ENCODE measurements around the gene PRR29. TPM values are rescaled to one million over a fixed set of nuclear protein-coding genes. Genes with fewer than 3 reads are reported as not detected.
A peak's percentile ranks its signal among the peaks of the same experiment; 100 is the strongest.
"Not testable (repeated sequence)": the region's sequence is repeated elsewhere in the genome, so short reads cannot be mapped to it uniquely, and the experiment has no call there.

The PRR29 gene
- total RNA-seq, 1 donor: 1.6 TPM

DNA sequence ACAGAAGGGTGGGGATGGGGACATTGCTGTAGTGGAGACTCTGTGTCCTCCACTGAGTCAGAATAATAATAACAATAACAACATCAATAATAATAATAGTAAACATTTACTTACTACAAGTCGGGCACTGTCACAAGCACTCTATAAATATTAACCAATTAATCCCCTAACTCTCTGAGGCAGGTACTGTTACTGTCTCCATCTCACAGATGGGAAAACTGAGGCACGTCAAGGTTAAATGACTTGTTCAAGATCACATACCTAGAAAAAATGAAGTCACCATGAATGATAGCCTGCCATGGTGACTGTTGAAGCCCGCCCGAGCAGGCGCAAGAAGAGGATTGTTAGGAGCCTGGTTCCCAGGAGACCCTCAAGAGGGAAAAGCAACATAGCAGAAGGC lies 10.2 kb downstream of the PRR29 start:
- no peak for DNase-seq (ENCODE audit: low read depth in 2 of 3, low spot score in 2 of 3)

DNA sequence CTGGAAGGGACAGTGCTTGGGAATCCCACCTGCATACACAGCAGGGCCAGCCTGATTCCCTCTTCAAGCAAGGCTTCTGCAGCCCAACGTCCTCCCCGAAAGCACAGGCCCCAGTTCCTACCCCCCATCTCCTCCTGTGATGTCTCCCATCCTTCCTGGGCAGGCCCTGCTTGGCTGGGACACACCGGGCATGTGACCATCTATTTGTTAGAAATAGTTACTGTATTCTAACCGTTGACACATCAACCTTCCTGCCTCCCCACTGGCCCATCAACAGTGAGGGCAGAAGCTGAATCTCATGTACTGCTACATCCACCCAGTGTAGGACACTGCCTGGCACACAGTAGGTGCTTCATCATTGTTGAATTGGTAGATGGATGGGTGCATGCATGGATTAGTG lies 10.7 kb downstream of the PRR29 start:
- DNase-seq (ENCODE audit: low read depth in 2 of 3, low spot score in 2 of 3): no peak

DNA sequence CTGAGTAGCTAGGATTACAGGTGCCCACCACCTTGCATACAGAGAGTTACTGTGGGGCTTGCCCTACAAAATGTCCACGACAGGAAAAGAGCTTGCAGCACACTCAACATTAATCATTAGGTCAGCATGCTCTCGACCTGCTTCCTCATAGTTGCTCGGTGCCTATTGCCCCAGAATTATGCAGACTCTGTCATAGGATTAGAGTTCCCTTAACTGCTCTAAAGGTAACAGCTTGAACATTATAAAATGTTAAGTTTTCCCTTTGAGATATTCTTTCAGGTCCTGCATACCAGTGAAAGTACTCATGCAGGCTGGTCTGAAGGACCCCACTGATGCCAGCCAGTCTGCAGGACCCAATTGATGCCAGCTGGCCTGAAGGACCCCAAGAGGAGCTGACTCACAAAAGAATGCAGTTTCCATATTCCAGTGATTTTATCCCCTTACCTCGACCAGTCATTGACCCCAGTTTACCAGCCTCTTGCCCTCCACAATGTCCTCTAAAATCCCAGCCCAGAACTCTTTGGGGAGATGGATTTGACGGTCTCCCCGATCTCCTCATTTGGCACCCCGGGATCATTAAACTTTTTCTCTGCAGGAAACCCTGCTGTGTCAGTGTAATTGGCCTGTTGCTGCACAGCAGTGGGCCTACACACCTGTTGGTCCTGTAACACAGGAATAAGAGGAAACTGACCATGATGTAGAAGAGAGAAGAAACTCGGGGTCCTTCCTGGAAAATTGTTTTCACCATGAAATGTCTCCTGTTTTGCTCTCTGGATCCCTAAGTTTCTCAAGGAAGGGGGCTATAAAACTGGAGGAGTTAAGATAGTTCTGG lies 11.6 kb downstream of the PRR29 start:
- DNase-seq (ENCODE audit: low read depth in 2 of 3, low spot score in 2 of 3): no peak

DNA sequence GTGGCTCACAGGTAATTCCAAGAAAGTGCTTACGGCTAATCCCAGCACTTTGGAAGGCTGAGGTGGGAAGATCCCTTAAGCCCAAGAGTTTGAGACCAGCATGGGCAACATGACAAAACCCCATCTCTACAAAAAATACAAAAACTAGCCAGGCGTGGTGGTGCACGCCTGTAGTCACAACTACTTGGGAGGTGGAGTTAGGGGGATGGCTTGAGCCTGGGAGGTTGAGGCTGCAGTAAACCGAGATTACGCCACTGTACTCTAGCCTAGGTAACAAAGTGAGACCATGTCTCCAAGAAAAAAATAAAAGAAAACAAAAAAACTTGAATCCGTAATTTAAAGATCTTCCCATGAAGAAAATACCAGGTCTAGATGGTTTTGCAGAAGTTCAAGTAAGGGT lies 17.3 kb downstream of the PRR29 start:
- no peak for DNase-seq (ENCODE audit: low read depth in 2 of 3, low spot score in 2 of 3)

DNA sequence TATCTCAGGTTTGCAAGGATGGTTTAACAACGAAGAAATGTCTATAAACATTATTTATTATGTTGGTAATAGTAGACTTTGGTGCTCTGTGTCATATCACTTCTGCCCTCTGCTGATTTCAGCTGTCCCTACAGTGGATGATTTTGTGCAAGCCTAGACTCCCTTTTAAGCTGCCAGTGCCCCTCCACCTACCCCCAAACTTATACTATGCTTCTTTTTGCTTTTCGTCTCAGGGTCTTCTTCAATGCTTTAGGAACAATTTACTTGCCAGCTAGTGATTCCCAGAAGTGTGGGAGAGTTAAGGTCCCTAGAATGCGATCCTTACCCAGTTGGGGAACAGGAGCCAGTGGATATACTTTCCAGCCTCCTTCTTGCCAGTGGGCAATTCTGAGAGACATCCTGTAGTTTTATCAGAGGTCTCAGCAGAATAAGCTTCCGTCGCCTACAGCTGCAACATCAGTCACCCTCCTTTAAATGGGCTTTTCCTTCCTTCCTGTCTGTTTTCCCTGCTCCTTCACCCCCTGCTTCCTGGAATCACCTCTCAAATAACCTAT lies 18.2 kb downstream of the PRR29 start:
- no peak for DNase-seq (ENCODE audit: low read depth in 2 of 3, low spot score in 2 of 3)

DNA sequence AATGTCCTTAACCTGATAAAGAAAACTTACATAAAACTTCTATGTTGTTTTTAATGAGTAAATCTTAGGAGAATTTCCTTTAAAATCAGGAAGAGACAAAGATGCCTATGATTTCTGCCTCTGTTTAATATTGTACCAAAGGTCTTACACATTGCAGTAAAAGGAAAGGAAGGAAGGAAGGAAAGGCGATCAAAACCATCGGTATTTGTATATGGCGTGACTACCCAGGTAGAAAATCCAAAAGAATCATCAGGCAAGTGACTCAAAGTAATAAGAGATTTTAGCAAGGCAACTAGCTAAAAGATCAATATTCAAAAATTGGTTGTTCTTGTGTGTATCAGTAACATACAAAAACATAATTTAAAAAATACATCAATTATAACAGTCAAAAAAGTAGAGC lies 18.8 kb downstream of the PRR29 start:
- no peak for DNase-seq (ENCODE audit: low read depth in 2 of 3, low spot score in 2 of 3)

DNA sequence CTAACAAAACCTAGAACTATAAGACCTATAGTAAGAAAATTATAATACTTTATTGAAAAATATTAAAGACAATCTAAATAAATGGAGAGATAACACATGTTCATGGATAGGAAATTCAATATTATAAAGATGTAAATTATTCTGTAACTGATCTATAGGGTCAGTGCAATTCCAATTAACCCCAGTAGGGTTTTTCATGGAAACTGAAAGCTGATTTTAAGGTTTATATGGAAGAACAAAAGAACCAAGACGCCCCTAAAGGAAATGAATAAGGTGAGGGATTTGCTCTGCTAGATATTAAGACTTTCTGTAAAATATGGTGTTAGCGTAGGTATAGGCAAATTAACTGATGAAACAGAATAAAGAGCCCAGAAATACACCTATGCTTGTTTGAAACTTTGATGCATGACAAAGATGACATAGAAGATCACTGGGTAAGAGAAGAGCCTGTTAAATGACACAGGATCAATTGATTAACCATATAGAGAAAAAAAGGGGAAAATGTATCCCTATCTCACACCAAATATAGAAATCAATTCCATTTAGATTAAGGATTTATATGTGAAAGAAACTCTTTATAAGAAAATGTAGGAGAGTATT lies 19.3 kb downstream of the PRR29 start:
- DNase-seq (ENCODE audit: low read depth in 2 of 3, low spot score in 2 of 3): no peak

DNA sequence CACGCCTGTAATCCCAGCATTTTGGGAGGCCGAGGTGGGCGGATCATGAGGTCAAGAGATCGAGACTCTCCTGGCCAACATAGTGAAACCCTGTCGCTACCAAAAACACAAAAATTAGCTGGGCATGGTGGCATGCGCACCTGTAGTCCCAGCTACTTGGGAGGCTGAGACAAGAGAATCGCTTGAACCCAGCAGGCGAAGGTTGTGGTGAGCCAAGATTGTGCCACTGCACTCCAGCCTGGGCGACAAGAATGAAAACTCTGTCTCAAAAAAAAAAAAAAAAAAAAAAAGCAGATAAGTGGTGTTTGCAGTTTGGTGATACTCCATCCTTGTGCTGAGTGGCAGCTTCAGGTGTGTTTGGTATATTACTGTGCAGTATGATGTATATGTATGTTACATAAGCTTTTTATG lies 21.4 kb downstream of the PRR29 start:
- DNase-seq (ENCODE audit: low read depth in 2 of 3, low spot score in 2 of 3): not testable (repeated sequence)

DNA sequence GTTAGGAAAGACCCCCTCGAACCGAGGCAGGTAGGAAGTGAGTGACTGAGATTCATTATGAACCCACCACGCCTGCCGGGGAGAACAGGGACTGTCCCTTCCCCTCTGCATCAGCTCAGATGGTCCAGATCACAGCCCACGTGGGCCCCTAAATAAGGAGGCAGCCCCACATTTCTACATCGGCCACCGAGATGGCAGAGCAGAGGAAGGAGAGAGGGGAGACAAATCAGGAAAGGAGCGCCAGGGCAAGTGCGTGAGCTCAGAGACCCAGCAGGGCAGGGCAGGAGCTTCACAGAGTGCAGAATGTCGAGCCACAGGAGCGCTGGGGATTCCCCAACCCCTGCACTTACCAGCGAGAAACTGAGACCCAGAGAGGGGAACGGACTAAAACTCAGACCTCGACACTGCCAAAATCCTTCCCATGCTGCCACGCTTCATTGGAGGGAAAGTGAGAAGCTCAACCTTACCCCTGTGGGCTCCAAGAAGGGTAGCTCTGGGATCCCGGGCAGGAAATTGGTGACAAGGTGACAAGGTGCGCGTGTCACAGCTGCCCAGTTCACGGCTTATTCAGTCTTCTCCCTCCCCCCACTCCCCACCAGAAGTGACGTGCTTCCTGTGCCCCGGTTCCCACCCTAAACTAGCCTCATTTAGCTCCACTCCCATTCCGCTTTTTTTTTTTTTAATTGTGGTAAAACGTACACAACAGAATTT lies 22.1 kb downstream of the PRR29 start, which contains the start of gene ICAM2:
Gene ICAM2 (minus strand): TSS at position 578 of the 711 bp plus-strand sequence. CDS start 13,942 bp downstream, outside the sequence.
- peak; percentile 88 to 99 (median 97) for DNase-seq (ENCODE audit: low read depth in 2 of 3, low spot score in 2 of 3)

DNA sequence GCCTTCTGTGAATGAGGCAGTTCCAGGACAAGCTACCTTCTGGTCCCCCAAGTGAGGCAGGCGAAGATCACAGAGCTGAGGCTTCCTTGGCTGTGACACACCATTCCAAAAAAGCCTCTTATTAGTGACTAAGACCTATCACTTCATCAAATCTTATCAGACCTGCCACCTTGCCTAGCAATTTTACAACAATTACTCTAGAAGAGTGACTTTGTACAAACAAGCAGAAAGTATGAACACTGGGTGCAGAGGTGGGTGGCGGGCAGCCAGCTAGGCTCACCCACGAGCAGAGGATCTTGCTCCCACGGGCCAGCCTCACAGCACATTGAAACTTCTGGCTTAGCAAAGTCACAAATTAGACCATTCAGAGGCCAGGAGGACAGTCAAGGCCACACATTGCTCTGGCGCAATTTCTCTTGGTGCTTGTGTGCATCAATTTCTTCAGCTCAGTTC lies 24.5 kb downstream of the PRR29 start:
- DNase-seq (ENCODE audit: low read depth in 2 of 3, low spot score in 2 of 3): peak in 2 of 3 donors; percentile 67 to 83

DNA sequence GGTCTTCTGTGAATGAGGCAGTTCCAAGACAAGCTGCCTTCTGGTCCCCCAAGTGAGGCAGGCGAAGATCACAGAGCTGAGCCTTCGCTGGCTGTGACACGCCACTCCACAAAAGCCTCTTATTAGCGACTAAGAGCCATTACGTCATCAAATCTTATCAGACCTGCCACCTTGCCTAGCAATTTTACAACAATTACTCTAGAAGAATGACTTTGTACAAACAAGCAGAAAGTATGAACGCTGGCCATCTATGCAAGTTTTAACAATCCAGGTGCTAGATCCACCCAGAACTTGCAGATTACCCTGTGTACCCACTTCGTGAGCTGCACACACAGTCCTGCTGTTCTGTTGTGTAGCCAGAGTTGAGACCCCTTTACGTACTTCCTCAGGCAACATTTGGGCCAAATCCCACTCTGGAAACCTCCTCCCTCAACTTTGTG lies 26.1 kb downstream of the PRR29 start:
- peak in 2 of 3 donors; percentile 85 to 95 for DNase-seq (ENCODE audit: low read depth in 2 of 3, low spot score in 2 of 3)

DNA sequence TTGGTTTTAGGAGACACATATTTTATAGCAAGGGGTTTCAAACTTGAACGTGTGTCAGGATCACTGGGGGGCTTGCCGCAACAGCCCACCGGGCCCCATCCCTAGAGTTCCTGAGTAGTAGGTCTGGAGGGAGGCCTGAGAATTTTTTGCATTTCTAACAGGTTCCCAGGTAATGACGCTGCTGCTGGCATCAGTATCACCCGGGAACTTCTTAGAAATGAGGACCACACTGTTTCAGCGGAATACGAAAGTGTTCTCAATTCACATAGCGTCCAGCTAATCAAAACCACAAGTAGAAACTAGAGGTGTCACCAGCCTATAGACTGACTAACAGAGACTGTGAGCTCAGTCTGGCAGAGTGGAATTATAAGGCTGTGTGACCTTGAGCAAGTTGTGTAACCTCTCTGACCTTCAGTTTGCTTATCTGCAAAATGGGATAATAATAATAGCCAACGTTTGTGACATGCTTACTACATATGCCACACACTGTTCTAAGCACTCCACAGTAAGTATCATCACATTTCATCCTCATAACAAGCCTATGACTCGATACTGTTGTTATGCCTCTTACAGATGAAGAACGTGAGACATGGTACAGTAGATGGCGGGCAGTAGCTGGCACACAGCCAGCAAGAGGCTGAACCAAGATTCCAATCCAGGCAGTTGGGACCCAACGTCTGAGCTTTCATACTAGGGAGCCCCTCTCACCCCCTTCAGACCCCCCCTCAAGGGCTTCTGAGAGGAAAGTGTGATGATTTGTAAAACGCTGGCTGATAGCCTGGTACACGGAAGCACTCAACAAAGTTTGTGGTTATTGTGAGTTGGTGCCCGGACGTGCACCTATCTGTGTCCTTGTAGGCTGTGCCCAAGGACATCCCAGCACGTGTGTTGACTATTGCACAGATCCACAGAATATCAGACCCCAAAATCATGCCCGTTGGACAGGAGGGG lies 26.9 kb downstream of the PRR29 start:
- no peak for DNase-seq (ENCODE audit: low read depth in 2 of 3, low spot score in 2 of 3)

DNA sequence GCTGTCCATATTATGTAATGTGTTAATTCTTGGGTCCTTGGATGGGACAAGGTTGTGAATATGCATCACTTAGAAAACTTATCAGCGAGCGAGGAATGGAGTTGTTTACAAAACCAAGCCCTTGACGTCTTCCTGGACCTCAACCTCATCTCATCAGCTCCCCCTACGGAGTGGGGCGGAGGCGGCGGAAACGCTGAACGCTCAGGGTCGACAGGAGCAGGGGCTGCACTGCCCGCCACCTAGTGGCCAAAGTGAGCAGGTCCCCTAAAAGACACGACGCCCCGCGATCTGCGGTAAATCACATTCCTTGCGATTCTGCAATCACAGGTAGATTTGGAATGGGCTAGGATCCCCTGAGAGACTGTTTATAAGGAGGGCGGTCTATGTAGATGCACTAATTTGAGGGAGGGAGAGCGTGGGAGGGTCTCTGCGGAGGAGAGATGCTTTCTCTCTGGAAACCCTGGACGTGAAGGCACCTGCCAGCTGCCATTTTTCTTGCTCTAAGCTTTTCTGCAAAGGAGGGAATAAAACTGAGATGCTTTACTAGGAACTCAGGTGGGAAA lies 27.7 kb downstream of the PRR29 start:
- peak; percentile 89 to 97 (median 95) for DNase-seq (ENCODE audit: low read depth in 2 of 3, low spot score in 2 of 3)

DNA sequence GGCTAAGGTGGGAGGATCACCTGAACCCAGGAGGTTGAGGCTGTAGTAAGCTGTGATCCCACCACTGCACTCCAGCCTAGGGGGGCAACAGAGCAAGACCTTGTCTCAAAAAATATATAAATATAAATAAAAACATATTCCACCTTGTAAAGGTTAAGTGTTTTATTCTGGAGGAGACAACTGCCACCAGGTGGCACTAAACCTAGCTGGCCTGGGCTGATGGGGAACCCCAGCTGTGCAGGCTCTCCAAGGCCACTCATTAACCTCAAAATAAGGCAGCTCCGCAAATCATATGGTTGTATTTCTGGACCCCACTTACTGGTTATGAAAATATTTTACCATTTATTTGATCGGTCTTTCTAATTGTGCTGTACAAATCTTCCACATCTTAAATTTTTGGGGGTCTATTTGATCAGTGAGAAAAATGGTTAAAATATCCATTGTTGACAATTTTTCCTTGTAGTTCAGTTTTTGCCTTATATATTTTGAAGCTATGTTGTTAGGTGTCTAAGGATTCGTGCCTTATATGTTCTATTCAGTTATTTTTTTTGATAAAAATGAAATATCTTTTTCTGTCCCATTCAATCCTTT lies 30.8 kb downstream of the PRR29 start:
- peak in 2 of 3 donors; percentile 46 to 78 for DNase-seq (ENCODE audit: low read depth in 2 of 3, low spot score in 2 of 3)

DNA sequence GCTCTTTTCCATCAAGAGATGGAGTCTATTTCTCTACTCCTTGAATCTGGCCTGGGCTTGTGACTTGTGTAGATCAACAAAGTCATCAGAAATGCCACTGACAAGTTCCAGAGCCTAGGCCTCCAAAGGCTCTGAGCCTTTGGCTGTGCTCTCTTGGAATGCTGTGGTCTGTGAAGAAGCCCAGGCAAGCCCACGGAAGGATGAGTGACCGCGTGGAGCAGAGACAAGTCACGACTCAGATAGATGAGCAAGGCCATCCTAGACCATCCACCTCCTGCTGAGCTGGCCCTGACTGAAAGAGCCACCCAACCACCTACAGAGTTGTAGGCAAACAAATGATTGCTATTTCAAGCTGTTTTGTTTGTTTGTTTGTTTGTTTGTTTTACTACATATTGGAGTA lies 33.9 kb downstream of the PRR29 start:
- DNase-seq (ENCODE audit: low read depth in 2 of 3, low spot score in 2 of 3): no peak

DNA sequence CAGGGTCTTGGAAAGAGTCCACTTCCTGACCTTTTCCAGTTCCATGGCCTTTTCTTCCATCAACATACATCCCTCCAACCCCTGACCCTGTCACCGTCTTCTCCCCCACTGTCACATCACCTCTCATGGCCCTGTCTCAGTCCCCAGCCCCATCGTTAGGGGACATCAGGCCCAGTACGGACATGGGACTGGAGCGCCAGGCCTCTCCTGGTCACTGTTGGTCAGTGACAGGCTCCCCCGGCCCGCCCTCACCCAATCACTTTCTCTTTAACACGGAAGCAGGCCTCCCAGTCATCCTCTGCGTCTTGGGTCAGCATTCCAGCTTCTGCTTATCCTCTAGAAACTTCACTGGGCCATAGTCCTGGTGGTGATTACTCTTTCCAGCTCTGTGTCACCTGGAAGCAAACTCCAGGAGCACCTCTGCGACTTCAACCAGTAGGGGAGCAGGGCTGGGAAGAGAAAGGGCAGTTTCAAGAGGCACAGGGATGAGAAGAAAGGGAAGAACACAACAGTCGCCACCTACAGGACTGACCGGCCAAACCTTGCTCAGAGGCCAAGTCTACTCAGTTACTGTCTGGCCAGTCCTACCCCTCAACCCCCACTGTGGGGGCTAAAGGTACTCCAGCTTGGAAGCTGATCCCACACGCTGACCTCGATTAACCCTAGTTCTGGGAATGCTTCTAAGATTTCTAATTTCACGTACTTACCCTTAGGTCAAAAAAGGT lies 38.2 kb downstream of the PRR29 start:
- no peak for DNase-seq (ENCODE audit: low read depth in 2 of 3, low spot score in 2 of 3)

DNA sequence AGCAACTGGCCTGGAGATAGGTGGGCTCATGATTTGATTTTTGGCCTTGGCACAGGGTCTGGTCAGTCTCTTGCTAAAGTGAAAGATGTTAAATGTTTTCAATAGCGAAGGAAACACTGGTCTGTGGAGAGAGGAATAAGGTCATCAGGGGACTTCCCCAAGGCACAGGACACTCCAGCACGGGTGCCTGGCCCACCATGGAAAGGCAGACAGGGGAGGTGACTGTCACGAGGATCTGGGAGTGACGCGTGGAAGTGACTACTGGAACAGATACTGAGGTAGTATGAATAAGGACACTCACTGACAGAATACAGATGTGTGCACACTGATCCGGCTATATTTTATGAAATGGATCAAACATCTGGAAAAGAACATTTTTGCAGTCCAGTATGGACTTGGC lies 39.0 kb downstream of the PRR29 start:
- DNase-seq (ENCODE audit: low read depth in 2 of 3, low spot score in 2 of 3): no peak

DNA sequence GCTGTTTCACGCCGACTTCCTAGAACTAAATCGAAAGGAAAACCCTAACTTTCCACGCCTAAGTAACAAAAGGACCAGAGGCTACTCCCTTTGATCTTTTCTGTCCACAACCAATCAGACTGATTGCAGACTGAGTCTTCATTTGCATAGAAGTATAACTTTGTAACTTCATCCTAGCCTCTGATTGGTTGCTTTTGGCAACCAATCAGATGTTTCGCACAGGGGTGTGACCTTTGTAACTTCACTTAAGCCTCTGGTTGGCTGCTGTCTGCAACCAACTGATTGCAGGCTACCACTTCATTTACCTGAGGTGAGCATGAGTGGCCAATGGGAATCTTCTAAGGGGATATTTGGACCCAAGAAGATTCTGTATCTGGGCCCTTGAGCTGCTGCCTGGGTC lies 39.7 kb downstream of the PRR29 start:
- no peak for DNase-seq (ENCODE audit: low read depth in 2 of 3, low spot score in 2 of 3)

All from hematopoietic multipotent progenitor cell (in vitro differentiated cells).